ENCODE data around the gene FAM118B.
A peak's percentile ranks its signal among the peaks of the same experiment; 100 is the strongest.

FAM118B gene

GRCh38 chr11:126279191-126279590 lies 67.6 kb downstream of the FAM118B start:
- no peak for TF ChIP-seq CTCF (IDR thresholded peaks at IDR 0.05; ENCODE audit: low read depth, low read length, missing control alignments)
- no peak overlapping the region for H3K4me3 ChIP-seq (replicated peaks; ENCODE audit: low read depth, low read length)
- DNase-seq (ENCODE audit: extremely low read depth, low read depth) = no peak

GRCh38 chr11:126280595-126280994 lies 69.0 kb downstream of the FAM118B start:
- TF ChIP-seq CTCF (IDR thresholded peaks at IDR 0.05; ENCODE audit: low read depth, low read length, missing control alignments) = no peak
- no peak for DNase-seq (ENCODE audit: extremely low read depth, low read depth)
- H3K4me3 ChIP-seq (replicated peaks; ENCODE audit: low read depth, low read length) = no peak overlapping the region

GRCh38 chr11:126281245-126281644 lies 69.7 kb downstream of the FAM118B start:
- H3K4me3 ChIP-seq (replicated peaks; ENCODE audit: low read depth, low read length) = no peak overlapping the region
- no peak for TF ChIP-seq CTCF (IDR thresholded peaks at IDR 0.05; ENCODE audit: low read depth, low read length, missing control alignments)
- DNase-seq (ENCODE audit: extremely low read depth, low read depth) = no peak

GRCh38 chr11:126281666-126282175 lies 70.1 kb downstream of the FAM118B start:
- TF ChIP-seq CTCF (IDR thresholded peaks at IDR 0.05; ENCODE audit: low read depth, low read length, missing control alignments) = no peak
- no peak for DNase-seq (ENCODE audit: extremely low read depth, low read depth)
- H3K4me3 ChIP-seq (replicated peaks; ENCODE audit: low read depth, low read length) = no peak overlapping the region

GRCh38 chr11:126282361-126282735 lies 70.8 kb downstream of the FAM118B start:
- no peak for TF ChIP-seq CTCF (IDR thresholded peaks at IDR 0.05; ENCODE audit: low read depth, low read length, missing control alignments)
- H3K4me3 ChIP-seq (replicated peaks; ENCODE audit: low read depth, low read length) = peak overlapping the region; percentile 59
- DNase-seq (ENCODE audit: extremely low read depth, low read depth) = no peak

GRCh38 chr11:126282736-126283591 lies 71.4 kb downstream of the FAM118B start, which contains the start of gene TIRAP:
TSS of gene TIRAP (plus strand) at chr11:126283093. CDS start at chr11:126290895, 7,802 bp downstream.
- no peak for DNase-seq (ENCODE audit: extremely low read depth, low read depth)
- no peak for TF ChIP-seq CTCF (IDR thresholded peaks at IDR 0.05; ENCODE audit: low read depth, low read length, missing control alignments)
- H3K4me3 ChIP-seq (replicated peaks; ENCODE audit: low read depth, low read length) = peak within 1 kb of the TSS; percentile 59
